GOT3 (cell line): ENCODE results near the gene RARB.

Source experiments
- DNase-seq: peaks from one replicate; lab custom pipeline; 2025; ENCODE audit warnings: mixed read lengths; lab: John Stamatoyannopoulos, UW

RARB gene

DNA sequence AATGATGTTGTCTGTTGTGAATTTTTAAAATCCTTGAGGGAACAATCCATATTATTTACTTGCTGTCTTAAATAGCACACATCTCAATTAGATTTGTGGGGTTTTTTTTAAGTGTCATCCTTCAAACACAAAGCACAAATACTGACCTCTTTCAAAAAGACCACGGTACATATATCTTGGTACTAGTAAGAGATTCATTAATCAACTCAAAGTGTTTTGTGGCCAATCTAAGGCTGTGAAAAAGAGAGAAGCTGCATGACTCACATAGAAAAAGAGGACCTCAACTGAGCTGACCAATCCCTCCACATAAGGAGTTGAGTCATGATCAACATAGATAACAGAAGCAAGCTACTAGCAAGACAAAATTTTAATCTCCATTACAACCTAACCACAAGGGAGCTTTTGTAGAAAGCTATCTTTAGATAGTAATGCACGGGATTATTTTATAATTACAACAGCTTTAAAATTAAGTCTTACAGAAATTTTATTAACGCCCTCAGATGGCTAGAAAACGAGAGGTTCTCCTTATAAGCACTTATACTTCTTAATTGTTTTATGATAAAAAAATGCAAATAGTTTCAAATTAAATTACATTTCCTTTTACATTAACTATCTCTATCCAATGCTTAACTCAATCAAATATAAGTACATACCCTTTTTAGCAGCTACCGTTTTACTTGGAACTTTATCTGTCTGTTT is 176.2 kb downstream of the RARB start:
- no peak for DNase-seq

DNA sequence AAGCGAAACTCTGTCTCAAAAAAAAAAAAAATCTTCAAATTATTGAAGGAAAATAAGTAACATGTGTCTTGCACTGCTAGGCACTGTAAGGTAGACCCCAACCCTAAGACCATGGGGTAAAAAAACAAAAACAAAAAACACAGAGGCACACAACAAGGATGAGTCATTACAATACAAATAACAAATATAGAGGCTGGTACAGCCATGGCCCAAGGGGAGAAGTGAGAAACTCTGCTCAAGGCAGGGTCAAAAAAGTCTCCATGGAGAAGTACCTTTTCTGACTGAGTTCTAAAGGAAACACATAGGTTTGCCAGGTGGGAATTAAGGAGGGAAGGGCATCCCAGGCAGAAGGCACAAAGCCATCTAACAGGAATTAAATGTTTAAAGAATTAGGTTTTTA is 182.1 kb downstream of the RARB start:
- no peak for DNase-seq

DNA sequence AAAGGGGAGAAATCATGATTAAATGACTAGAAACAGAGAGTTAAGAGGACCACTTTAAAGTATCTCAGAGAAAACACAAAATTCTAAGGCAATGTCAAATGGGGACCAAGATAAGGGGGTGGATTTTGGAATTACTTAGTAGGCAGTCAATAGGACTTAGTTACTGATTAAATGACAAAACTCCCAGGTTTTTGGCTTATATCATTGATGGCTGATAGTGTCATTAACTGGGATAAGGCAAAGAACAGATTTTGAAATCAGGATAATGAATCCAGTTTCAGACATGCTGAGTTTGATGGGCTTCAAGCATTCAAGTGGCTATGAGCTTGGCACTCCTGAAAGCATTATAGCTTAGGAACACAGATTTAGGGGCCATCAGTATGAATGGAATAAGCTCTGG is 182.7 kb downstream of the RARB start:
- DNase-seq = no peak

DNA sequence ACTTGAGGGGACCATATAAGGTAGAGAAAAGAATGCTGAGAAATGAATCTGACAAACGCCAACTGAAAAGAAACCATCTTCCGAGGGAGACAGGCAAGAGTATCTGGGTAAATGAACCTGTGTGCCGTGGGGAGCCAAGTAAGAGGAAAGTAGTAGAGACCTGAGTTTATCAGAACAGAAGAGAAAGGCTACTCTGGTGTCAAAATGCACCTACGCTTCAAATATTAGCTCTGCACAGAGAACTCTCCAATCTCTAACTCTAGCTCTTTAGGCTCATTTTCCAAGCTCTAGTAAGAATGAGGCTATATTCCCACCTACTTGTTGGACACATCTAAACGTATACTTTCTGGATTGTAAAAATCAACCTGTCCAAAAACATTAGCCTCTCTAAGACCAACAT is 183.1 kb downstream of the RARB start:
- no peak for DNase-seq

DNA sequence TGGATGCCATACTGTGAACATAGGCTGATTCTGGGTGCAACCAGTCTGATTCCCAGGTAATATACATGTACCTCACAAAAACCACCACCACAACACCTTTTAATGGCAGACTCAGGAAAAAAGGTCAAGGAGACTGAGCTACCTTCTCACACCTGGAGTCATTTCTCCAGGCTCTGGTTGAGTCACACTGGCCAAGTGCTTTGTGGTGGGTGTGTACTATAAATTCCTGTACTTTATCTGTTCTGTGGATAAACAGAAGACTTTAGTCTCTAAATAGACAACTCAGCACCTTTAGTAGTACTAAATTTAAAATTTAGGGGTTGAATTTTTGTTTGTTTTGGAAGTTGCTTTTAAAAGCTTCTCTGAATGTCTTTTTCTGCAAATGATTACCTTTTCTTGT is 190.0 kb downstream of the RARB start:
- DNase-seq = no peak

DNA sequence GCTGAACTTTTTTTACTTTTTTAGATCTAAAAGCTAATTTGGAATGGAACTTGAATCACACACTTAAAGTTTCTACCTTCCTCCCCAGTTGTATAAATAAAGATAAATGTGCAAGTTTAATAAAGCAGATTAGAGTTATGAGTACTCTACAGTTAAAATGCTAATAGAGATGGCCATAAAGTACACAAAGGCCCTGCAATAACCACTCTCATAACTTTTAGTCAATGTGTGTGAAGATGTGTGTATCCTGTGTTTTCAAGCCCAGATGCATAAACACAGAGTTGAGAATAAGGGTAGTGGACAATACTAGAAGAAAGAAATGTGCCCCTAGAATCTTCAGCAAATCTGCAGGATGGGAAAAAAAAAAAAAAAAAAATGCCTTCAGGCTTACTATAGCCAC is 191.3 kb downstream of the RARB start:
- no peak for DNase-seq

DNA sequence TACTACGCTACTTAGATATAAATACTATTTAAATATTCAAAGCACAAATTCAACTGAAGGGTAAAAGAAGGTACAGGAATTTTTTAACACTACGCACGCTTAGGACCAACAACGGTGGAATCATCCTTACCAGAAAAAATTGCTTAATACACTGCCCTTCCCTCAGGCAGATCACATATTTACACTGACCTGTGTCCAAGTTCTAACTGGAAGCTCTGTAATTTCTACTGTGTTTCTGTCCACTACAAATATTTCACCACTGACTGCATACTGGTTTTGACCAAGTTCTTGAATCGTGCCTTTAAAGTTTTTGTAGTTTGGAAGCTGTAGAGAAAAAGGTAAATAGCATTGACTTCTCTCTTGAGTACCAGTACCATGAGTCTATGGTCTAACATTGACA is 192.4 kb downstream of the RARB start:
- DNase-seq = no peak

DNA sequence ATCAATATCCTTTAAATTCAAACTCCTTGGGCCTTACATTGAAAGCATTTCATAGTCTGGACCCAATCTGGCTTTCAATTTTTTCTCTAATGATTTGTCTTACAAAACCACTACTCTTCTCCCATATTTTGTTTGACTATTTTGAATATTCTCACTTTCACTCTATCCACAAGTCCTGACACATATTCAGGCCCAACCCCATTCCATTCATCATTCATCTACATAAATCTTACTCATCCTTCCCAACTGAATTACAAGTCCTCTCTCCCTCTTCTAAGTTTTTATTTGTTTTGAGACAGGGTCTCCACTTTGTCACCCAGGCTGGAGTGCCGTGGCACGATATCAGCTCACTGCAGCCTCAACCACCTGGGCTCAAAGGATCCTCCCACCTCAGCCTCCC is 193.0 kb downstream of the RARB start:
- DNase-seq = no peak

DNA sequence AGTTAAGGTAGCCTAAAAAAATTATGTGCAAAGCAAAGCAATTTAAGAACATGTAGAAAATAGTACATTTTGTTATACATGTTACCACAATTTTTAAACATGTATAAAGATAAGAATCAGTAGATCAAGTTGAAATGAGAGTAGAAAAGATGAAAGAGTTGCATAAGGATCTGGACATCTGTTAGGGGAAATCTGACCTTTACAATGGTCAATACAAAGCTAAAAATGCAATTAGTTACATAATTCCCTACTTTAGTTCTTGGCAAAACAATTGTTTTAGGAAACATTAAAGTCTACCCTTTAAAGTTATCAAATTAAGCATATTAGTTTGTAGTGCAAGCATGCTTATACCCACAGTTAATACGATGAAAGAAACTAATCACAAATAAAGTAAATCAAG is 203.9 kb downstream of the RARB start:
- DNase-seq = no peak

DNA sequence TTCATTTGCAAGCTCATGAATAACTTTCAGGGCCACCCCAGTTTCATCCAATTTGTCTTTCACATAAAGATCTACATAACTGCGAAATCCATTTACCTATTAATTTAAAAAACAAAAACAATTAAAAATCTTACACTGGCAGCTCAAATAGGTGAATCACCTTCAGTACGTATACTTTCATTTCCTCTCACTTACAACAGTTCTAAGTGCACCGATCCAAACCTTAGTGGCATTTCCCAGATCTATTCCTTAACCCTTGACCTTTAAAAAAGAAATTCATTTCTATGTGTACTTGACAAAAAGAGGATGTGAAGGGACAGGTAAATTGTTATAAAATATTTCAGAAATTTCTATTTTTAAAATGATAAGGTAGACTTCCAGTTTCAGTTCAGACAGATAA is 205.9 kb downstream of the RARB start:
- DNase-seq = no peak

DNA sequence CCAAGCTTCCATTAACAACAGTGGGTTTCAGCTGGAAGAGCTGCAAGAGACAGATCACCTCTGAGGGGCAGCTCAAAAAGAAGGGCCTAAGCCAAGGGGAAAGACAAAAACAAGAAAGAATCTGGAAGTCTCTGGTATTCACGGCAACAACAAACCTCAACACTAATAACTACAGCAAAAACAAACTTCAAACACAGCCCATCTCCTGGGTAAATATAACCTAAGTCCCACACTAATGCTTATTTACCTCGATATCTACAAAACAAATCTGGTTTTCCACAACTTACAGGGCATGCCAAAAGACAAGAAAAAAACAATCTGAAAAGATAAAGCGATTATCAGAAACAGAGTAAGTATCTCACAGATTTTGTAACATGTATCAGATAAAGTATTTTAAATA is 207.0 kb downstream of the RARB start:
- DNase-seq = no peak
